Ascending aorta (tissue), 2 donors: ENCODE measurements around the gene ARHGEF6. TPM values are rescaled to one million over a fixed set of nuclear protein-coding genes. Genes with fewer than 3 reads are reported as not detected.

Source experiments
- DNase-seq, 2 donors: peaks; one replicate each; pipeline ENCODE4 v3.0.0-alpha.2; 2019; ENCODE audit warnings: low spot score in 2 of 2
- H3K27ac ChIP-seq, 2 donors: fragments of 200-600 bp; sonication (generic); one replicate each; pipeline ENCODE4 v1.5.1; 2016 to 2017; ENCODE audit warnings: mild to moderate bottlenecking in 1 of 2
- H3K27me3 ChIP-seq: fragments of 200-600 bp; sonication (generic); one replicate; pipeline ENCODE4 v1.5.1; 2017
- H3K36me3 ChIP-seq, 2 donors: fragments of 200-600 bp; sonication (generic); one replicate each; pipeline ENCODE4 v1.5.1; 2016
- H3K4me1 ChIP-seq, 2 donors: fragments of 200-600 bp; sonication (generic); one replicate each; pipeline ENCODE4 v1.5.1; 2016 to 2017; ENCODE audit warnings: mild to moderate bottlenecking in 1 of 2
- H3K4me3 ChIP-seq, 2 donors: fragments of 200-600 bp; sonication (generic); one replicate each; pipeline ENCODE4 v1.5.1; 2016 to 2017; ENCODE audit warnings: mild to moderate bottlenecking in 1 of 2
- H3K9me3 ChIP-seq, 2 donors: fragments of 200-600 bp; sonication (generic); one replicate each; pipeline ENCODE4 v1.5.1; 2016
- CTCF ChIP-seq, 3 experiments: fragments of 200-600 bp in 2 of 3; fragments of 450-650 bp in 1 of 3; sonication (generic) in 2 of 3; IDR thresholded peaks; one replicate each; pipeline ENCODE4 v1.5.1; 2016 to 2019; ENCODE audit warnings: antibody characterized with exemption in 3 of 3, mild to moderate bottlenecking in 1 of 3, moderate library complexity in 1 of 3
- intact Hi-C: fragments of 100-400 bp; cut with DNase I; formaldehyde crosslinking; loops from one replicate; pipeline ENCODE4 v1.15.1; 2023
- total RNA-seq: library from RNA; depleted of rRNA; stranded (reverse); fragments of >200 nt; gene quantifications from one replicate; pipeline ENCODE4 v1.1.0, GENCODE V29; 2016

Gene ARHGEF6
- total RNA-seq, 1 donor from 2014 or later: 17.6 TPM

GRCh38 chrX:136755411-136755810 lies 25.3 kb downstream of the ARHGEF6 start:
- no peak overlapping the region for H3K4me3 ChIP-seq
- DNase-seq: no peak
- TF ChIP-seq CTCF (IDR thresholded peaks at IDR 0.05): no peak
- no peaks in the 10 kb centered on the region for H3K9me3 ChIP-seq
- H3K27me3 ChIP-seq: no peaks in the 10 kb centered on the region
- no peaks in the 10 kb centered on the region for H3K4me1 ChIP-seq
- H3K27ac ChIP-seq: no peak overlapping the region
- no peaks in the 10 kb centered on the region for H3K36me3 ChIP-seq
- intact Hi-C loops: no loop called here

GRCh38 chrX:136754651-136755050 lies 26.1 kb downstream of the ARHGEF6 start:
- Histone ChIP-seq H3K4me3 (no peak overlapping the region), H3K27me3 (no peaks in the 10 kb centered on the region), H3K9me3 (no peaks in the 10 kb centered on the region), H3K36me3 (no peaks in the 10 kb centered on the region), H3K27ac (no peak overlapping the region), H3K4me1 (no peaks in the 10 kb centered on the region)
- no peak for DNase-seq
- intact Hi-C loops: no loop called here
- no peak for TF ChIP-seq CTCF (IDR thresholded peaks at IDR 0.05)

- H3K36me3 ChIP-seq: no peaks in the 10 kb centered on the region
- no peak for DNase-seq
- no peaks in the 10 kb centered on the region for H3K9me3 ChIP-seq
- H3K4me1 ChIP-seq: no peaks in the 10 kb centered on the region
- intact Hi-C loops: no loop called here
- H3K27me3 ChIP-seq: no peaks in the 10 kb centered on the region
- TF ChIP-seq CTCF (IDR thresholded peaks at IDR 0.05): no peak
- H3K27ac ChIP-seq: no peak overlapping the region
- H3K4me3 ChIP-seq: no peak overlapping the region
Measured at GRCh38 chrX:136752796-136753195, 27.9 kb downstream of the ARHGEF6 start.

GRCh38 chrX:136752346-136752745 lies 28.4 kb downstream of the ARHGEF6 start:
- no peak for DNase-seq
- Histone ChIP-seq H3K27me3 (no peaks in the 10 kb centered on the region), H3K36me3 (no peaks in the 10 kb centered on the region), H3K4me1 (no peaks in the 10 kb centered on the region), H3K27ac (no peak overlapping the region), H3K4me3 (no peak overlapping the region), H3K9me3 (no peaks in the 10 kb centered on the region)
- TF ChIP-seq CTCF (IDR thresholded peaks at IDR 0.05): no peak
- intact Hi-C loops: no loop called here

- DNase-seq: no peak
Measured at GRCh38 chrX:136750364-136750763, 30.4 kb downstream of the ARHGEF6 start.

More at GRCh38 chrX:136750364-136750763, 30.4 kb downstream of the ARHGEF6 start:
- Histone ChIP-seq H3K27ac (no peak overlapping the region), H3K4me3 (no peak overlapping the region), H3K9me3 (no peaks in the 10 kb centered on the region), H3K27me3 (no peaks in the 10 kb centered on the region), H3K4me1 (no peaks in the 10 kb centered on the region), H3K36me3 (no peaks in the 10 kb centered on the region)
- intact Hi-C loops: no loop called here
- TF ChIP-seq CTCF (IDR thresholded peaks at IDR 0.05): no peak
